Common myeloid progenitor, CD34-positive (primary cell): ENCODE results near the gene PPP1R9A.

Experiments used
- CTCF ChIA-PET: fragments of 350-600 bp; sonication (Branson Sonifier 250); formaldehyde crosslinking; loops from one replicate; lab custom pipeline; 2021; ENCODE audit warnings: antibody characterized with exemption; lab: Charles Lee
- POLR2A ChIA-PET: fragments of 350-600 bp; sonication (Branson Sonifier 250); formaldehyde crosslinking; loops from one replicate; lab custom pipeline; 2021; ENCODE audit warnings: antibody characterized with exemption; lab: Charles Lee
- DNase-seq, 3 donors: peaks; one replicate each; pipeline versions ENCODE4 v3.0.0 to v3.0.0-alpha.2; 2013
- H3K27ac ChIP-seq, 2 experiments: 1 replicate in 1 of 2; 2 replicates in 1 of 2; pipeline ENCODE4 v1.7.0; 2013; ENCODE audit warnings: inconsistent platforms in 2 of 2, low read length in 2 of 2, mild to moderate bottlenecking in 2 of 2, low read depth in 1 of 2, moderate library complexity in 1 of 2; ENCODE audit not compliant: severe bottlenecking in 2 of 2, insufficient read depth in 1 of 2, poor library complexity in 1 of 2
- H3K27me3 ChIP-seq, 5 experiments: replicated peaks in 2 of 5; 1 replicate in 3 of 5; 2 replicates in 2 of 5; pipeline versions ENCODE4 v1.6.1 to v1.7.0; 2013; ENCODE audit warnings: low read length in 4 of 5, mild to moderate bottlenecking in 2 of 5, moderate library complexity in 2 of 5, inconsistent platforms in 1 of 5; ENCODE audit not compliant: insufficient read depth in 5 of 5, control insufficient read depth in 4 of 5
- H3K36me3 ChIP-seq, 4 experiments: 1 replicate in 2 of 4; 2 replicates in 2 of 4; pipeline versions ENCODE4 v1.6.1 to v1.7.0; 2013; ENCODE audit warnings: low read length in 3 of 4, control low read depth in 1 of 4, mild to moderate bottlenecking in 1 of 4; ENCODE audit not compliant: control insufficient read depth in 4 of 4, insufficient read depth in 4 of 4
- H3K4me1 ChIP-seq, 4 experiments: 1 replicate in 3 of 4; 2 replicates in 1 of 4; pipeline versions ENCODE4 v1.6.1 to v1.7.1; 2013; ENCODE audit warnings: low read length in 3 of 4, mild to moderate bottlenecking in 3 of 4, control low read depth in 1 of 4, inconsistent platforms in 1 of 4, moderate library complexity in 1 of 4; ENCODE audit not compliant: control insufficient read depth in 4 of 4, insufficient read depth in 4 of 4; ENCODE audit errors: control extremely low read depth in 1 of 4
- H3K4me3 ChIP-seq, 7 experiments: 1 replicate in 4 of 7; 2 replicates in 3 of 7; pipeline versions ENCODE4 v1.5.1 to v1.7.0; 2013; ENCODE audit warnings: mild to moderate bottlenecking in 7 of 7, low read length in 6 of 7, moderate library complexity in 6 of 7, inconsistent platforms in 2 of 7, low read depth in 2 of 7, control low read depth in 1 of 7; ENCODE audit not compliant: insufficient read depth in 4 of 7, control insufficient read depth in 1 of 7; ENCODE audit errors: extremely low read depth in 1 of 7
- H3K9me3 ChIP-seq, 5 experiments: 1 replicate in 4 of 5; 2 replicates in 1 of 5; pipeline versions ENCODE4 v1.6.1 to v1.7.1; 2013; ENCODE audit warnings: low read length in 4 of 5, mild to moderate bottlenecking in 2 of 5, inconsistent platforms in 1 of 5, low read depth in 1 of 5, moderate library complexity in 1 of 5; ENCODE audit not compliant: control insufficient read depth in 4 of 5, insufficient read depth in 2 of 5; ENCODE audit errors: control extremely low read depth in 1 of 5
- WGBS: methylation state at CpG from one replicate; pipeline ENCODE4 v1.1.5; 2013; ENCODE audit not compliant: insufficient coverage; 5-methylcytosine and 5-hydroxymethylcytosine counted together

PPP1R9A gene

GRCh38 chr7:94955807-94956206 is 48.4 kb downstream of the PPP1R9A start:
- H3K27me3 ChIP-seq, result no peaks in the 10 kb centered on the region
- POLR2A ChIA-PET, result no interaction called here
- CTCF ChIA-PET, result no interaction called here
- H3K4me3 ChIP-seq, result no peak overlapping the region
- no peaks in the 10 kb centered on the region for H3K36me3 ChIP-seq
- H3K9me3 ChIP-seq, result no peaks in the 10 kb centered on the region
- H3K4me1 ChIP-seq, result no peaks in the 10 kb centered on the region
- WGBS, result 100% methylated on average over 1 of the region's 3 CpGs
- no peak overlapping the region for H3K27ac ChIP-seq
- DNase-seq, result no peak

- H3K27ac ChIP-seq, result no peak overlapping the region
- ChIA-PET CTCF (no interaction called here), POLR2A (no interaction called here)
- no peaks in the 10 kb centered on the region for H3K27me3 ChIP-seq
- H3K9me3 ChIP-seq, result no peaks in the 10 kb centered on the region
- no peak overlapping the region for H3K4me3 ChIP-seq
- no peak for DNase-seq
- H3K36me3 ChIP-seq, result no peaks in the 10 kb centered on the region
- no peaks in the 10 kb centered on the region for H3K4me1 ChIP-seq
- 100% methylated on average over 1 of the region's 1 CpG for WGBS
Observed at GRCh38 chr7:94957061-94957460, 49.7 kb downstream of the PPP1R9A start.

- H3K4me3 ChIP-seq, result no peak overlapping the region
- H3K36me3 ChIP-seq, result no peaks in the 10 kb centered on the region
- no peaks in the 10 kb centered on the region for H3K27me3 ChIP-seq
- no peak overlapping the region for H3K27ac ChIP-seq
- ChIA-PET POLR2A (no interaction called here), CTCF (no interaction called here)
- peaks cover 0 to 5% (median 0%) of the 10 kb centered on the region in 5 experiments for H3K9me3 ChIP-seq
- H3K4me1 ChIP-seq, result no peaks in the 10 kb centered on the region
- no peak for DNase-seq
- WGBS, result 100% methylated on average over 1 of the region's 2 CpGs
Observed at GRCh38 chr7:94962661-94963060, 55.3 kb downstream of the PPP1R9A start.

GRCh38 chr7:94969434-94970084 is 62.2 kb downstream of the PPP1R9A start:
- Histone ChIP-seq H3K36me3 (no peaks in the 10 kb centered on the region), H3K9me3 (peaks cover 0 to 5% (median 0%) of the 10 kb centered on the region in 5 experiments), H3K4me1 (no peaks in the 10 kb centered on the region), H3K27ac (no peak overlapping the region), H3K27me3 (no peaks in the 10 kb centered on the region), H3K4me3 (no peak overlapping the region)
- no peak for DNase-seq
- ChIA-PET CTCF (no interaction called here), POLR2A (no interaction called here)
- WGBS, result 94% methylated on average over 5 of the region's 8 CpGs

DNA sequence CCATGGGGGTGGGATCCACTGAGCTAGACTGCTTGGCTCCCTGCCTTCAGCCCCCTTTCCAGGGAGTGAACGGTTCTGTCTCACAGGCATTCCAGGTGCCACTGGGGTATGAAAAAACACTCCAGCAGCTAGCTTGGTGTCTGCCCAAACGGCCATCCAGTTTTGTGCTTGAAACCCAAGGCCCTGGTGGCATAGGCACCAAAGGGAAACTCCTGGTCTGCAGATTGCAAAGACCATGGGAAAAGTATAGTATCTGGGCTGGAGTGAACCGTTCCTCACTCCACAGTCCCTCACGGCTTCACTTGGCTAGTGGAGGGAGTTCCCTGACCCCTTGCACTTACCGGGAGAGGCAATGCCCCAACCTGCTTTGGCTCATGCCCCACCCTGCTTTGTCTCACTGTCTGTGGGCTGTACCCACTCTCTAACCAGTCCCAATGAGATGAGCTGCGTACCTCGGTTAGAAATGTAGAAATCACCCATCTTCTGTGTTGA is 62.7 kb downstream of the PPP1R9A start:
- Histone ChIP-seq H3K27ac (no peak overlapping the region), H3K4me1 (no peaks in the 10 kb centered on the region), H3K27me3 (no peaks in the 10 kb centered on the region), H3K4me3 (no peak overlapping the region), H3K9me3 (peaks cover 0 to 2% (median 0%) of the 10 kb centered on the region in 5 experiments), H3K36me3 (no peaks in the 10 kb centered on the region)
- POLR2A ChIA-PET, result no interaction called here
- no peak for DNase-seq
- WGBS, result 93% methylated on average over 5 of the region's 7 CpGs
- CTCF ChIA-PET, result no interaction called here

DNA sequence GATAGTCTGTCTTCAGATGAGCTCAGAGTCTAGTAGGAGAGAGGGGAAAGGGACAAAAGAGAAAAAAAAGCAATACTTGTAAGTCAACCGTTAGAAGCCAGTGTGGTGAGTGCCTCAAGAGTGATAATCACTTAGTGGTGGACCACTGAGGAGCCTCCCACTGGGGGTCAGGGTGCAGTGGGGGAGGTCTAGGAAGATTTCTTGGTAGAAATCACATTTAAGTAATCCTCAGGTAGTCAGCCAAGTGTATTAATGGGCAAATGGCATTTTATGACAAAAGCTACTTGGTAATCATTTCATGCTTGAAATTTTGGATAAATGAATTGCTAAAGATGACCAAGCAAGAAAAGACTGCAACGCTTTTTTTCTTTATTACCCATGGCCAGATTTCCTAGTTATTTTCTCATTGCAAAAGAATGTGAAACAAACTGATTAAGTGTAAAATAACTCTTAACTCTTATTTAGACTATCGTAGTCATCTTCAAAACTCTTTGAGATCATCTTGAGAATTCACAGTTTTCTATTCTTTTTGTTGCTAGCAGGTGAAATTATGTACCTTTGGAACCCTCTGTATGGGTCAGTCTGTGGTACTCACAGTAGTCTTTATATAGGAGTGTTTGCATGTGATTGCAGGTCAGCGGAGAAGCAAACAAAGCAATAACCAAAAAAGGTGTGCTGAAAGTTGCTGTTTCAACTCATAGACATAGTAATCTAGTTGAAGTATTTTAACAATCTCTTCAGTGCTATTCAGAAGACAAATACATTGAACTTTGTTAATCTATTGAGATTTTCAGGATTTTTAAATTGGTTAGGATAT is 63.9 kb downstream of the PPP1R9A start:
- ChIA-PET CTCF (no interaction called here), POLR2A (no interaction called here)
- H3K27ac ChIP-seq, result no peak overlapping the region
- H3K9me3 ChIP-seq, result no peaks in the 10 kb centered on the region
- WGBS, result 94% methylated on average over 1 of the region's 4 CpGs
- H3K27me3 ChIP-seq, result no peaks in the 10 kb centered on the region
- H3K4me1 ChIP-seq, result no peaks in the 10 kb centered on the region
- no peaks in the 10 kb centered on the region for H3K36me3 ChIP-seq
- DNase-seq, result no peak
- no peak overlapping the region for H3K4me3 ChIP-seq

DNA sequence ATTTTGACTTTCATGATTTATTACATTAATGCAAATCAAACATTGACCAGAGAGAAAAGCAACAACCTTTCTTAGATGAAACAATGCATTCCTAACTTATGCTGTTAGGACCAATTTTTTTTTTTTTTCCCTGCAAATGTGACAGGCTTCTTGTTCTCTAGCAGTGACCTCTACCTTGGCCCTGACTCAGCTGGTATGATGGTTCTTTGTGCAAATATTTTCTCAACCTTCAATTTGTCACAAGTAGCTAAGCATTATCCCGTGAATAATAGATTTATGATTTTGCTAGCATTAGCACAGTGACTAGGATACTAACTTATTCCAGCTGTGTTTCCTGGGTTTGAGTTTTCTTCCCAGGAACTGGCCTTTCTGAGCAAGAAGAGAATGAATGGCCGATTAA is 64.9 kb downstream of the PPP1R9A start:
- WGBS, result 83% methylated on average over 1 of the region's 2 CpGs
- no peaks in the 10 kb centered on the region for H3K4me1 ChIP-seq
- ChIA-PET CTCF (no interaction called here), POLR2A (no interaction called here)
- no peaks in the 10 kb centered on the region for H3K27me3 ChIP-seq
- H3K36me3 ChIP-seq, result no peaks in the 10 kb centered on the region
- H3K4me3 ChIP-seq, result no peak overlapping the region
- H3K9me3 ChIP-seq, result no peaks in the 10 kb centered on the region
- DNase-seq, result no peak
- H3K27ac ChIP-seq, result no peak overlapping the region
